ENCODE results near the gene SRI. TPM values are rescaled to one million over a fixed set of nuclear protein-coding genes. Genes with fewer than 3 reads are reported as not detected.

The SRI gene
- total RNA-seq, 2 experiments from 2014 or later, result 44.3 to 45.7 TPM

DNA sequence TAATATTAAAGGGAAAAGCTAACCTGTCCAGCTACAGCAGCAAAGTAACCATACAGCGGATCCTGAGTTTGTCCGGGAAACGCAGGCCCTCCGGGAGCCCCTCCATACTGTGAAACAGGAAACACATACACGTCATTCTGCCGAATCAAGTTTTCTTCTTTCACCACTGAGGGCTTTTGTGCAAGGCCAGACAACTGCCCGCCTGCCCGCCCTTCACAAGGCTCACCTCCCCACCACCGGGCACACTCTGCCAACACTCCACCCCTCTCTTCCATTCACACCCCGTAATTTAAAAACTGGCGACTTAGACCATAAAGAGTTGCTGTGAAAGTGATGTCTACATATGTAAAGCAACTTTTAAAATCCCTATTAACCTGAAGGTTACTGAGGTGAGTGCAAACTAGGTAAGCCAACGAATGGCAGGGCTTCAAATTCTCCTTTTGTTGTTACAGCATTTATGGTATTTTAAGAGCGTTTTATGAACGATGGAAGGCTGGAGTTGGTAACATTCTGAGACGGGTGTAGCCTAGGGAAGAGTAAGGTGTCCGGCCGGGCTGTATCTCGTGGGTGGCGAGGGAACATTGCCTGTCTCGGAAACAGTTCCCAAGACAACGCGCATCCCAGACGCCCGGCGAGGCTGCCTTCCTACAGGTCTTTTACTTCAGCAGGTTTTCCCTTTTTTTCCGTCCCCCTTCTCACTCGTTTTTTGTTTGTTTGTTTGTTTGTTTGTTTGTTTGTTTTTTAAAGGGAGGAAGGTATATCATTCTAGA is 817 bp downstream of the SRI start:
- Histone ChIP-seq H3K4me3 (ENCODE audit: low read length) (peak overlapping the region; percentile 74), H3K9me3 (ENCODE audit: control insufficient read depth in 1 of 2, insufficient read depth in 1 of 2, low read length in 2 of 2) (no peaks in the 10 kb centered on the region), H3K36me3 (ENCODE audit: insufficient read depth, low read length) (peaks cover 32% of the 10 kb centered on the region), H3K27me3 (ENCODE audit: control insufficient read depth in 1 of 2, insufficient read depth in 2 of 2, low read length in 2 of 2) (no peaks in the 10 kb centered on the region), H3K27ac (ENCODE audit: low read depth in 1 of 2, low read length in 2 of 2) (peak overlapping the region; percentile 58 to 69), H3K4me1 (ENCODE audit: insufficient read depth, low read length) (peaks cover 24% of the 10 kb centered on the region)
- peaks cover 47% of the 10 kb centered on the region for H3K4me1 Mint-ChIP-seq (ENCODE audit: low read depth)
- H3K36me3 Mint-ChIP-seq (ENCODE audit: low read depth), result peaks cover 42% of the 10 kb centered on the region
- intact Hi-C loops (cut with DNase I, micrococcal nuclease), result loop anchor here in 1 of 2 experiments (5.0 to 10.0 kb wide), 2 partner anchors 284 to 347 kb away; partner anchors contain the start of gene ADAM22
- H3K4me3 Mint-ChIP-seq, result peak overlapping the region; percentile 99
- peak overlapping the region; percentile 81 for H3K27ac Mint-ChIP-seq
- H3K27me3 Mint-ChIP-seq, result no peaks in the 10 kb centered on the region
- POLR2A ChIA-PET, result interaction anchor here (0.6 kb wide), 3 partner anchors 12 to 1389 kb away, joined by 3 to 5 read pairs (median 4); no protein-coding TSS in a partner anchor
- CTCF ChIA-PET, result no interaction called here
- TF ChIP-seq CTCF (IDR thresholded peaks at IDR 0.05), result no peak
- no peaks in the 10 kb centered on the region for H3K9me3 Mint-ChIP-seq
- ATAC-seq (ENCODE audit: poor library complexity) (no peak), DNase-seq (peak in 8 of 14 experiments; percentile 11 to 63 (median 31))

DNA sequence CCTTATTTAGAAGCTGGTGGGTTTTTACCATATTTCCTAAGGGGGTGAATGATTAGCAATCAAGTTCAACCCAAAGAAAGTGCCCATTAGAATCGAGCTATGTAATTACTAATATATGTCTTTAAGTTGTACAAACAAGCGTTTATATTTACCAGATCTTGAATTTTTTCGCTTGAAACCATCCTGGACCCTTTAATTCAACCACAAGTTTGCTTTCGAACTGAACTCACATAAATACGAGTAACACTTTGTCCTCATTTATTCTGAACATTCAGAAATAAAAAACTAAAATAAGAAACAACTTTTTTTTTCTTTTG is 1.5 kb downstream of the SRI start:
- intact Hi-C loops (cut with DNase I, micrococcal nuclease), result loop anchor here in 1 of 2 experiments (5.0 to 10.0 kb wide), 2 partner anchors 284 to 346 kb away; partner anchors contain the start of gene ADAM22
- ChIA-PET POLR2A (interaction anchor here (0.6 kb wide), 3 partner anchors 11 to 1390 kb away, joined by 3 to 5 read pairs (median 4); no protein-coding TSS in a partner anchor), CTCF (no interaction called here)
- peak overlapping the region; percentile 74 for H3K4me3 ChIP-seq (ENCODE audit: low read length)
- Mint-ChIP-seq H3K27ac (peak overlapping the region; percentile 81), H3K9me3 (no peaks in the 10 kb centered on the region), H3K36me3 (ENCODE audit: low read depth) (peaks cover 49% of the 10 kb centered on the region), H3K4me3 (peak overlapping the region; percentile 99), H3K27me3 (no peaks in the 10 kb centered on the region), H3K4me1 (ENCODE audit: low read depth) (peaks cover 49% of the 10 kb centered on the region)
- H3K27ac ChIP-seq (ENCODE audit: low read depth in 1 of 2, low read length in 2 of 2), result peak overlapping the region; percentile 58 to 69
- no peaks in the 10 kb centered on the region for H3K27me3 ChIP-seq (ENCODE audit: control insufficient read depth in 1 of 2, insufficient read depth in 2 of 2, low read length in 2 of 2)
- peaks cover 24% of the 10 kb centered on the region for H3K4me1 ChIP-seq (ENCODE audit: insufficient read depth, low read length)
- ATAC-seq (ENCODE audit: poor library complexity), result no peak
- TF ChIP-seq CTCF (IDR thresholded peaks at IDR 0.05), result no peak
- DNase-seq, result no peak
- no peaks in the 10 kb centered on the region for H3K9me3 ChIP-seq (ENCODE audit: control insufficient read depth in 1 of 2, insufficient read depth in 1 of 2, low read length in 2 of 2)
- H3K36me3 ChIP-seq (ENCODE audit: insufficient read depth, low read length), result peaks cover 37% of the 10 kb centered on the region

GRCh38 chr7:88217675-88218428 is 2.0 kb downstream of the SRI start:
- DNase-seq, result peak in 4 of 14 experiments; percentile 11 to 47 (median 42)
- no peaks in the 10 kb centered on the region for H3K27me3 ChIP-seq (ENCODE audit: control insufficient read depth in 1 of 2, insufficient read depth in 2 of 2, low read length in 2 of 2)
- peak overlapping the region in 1 of 2 donors; percentile 69 for H3K27ac ChIP-seq (ENCODE audit: low read depth in 1 of 2, low read length in 2 of 2)
- H3K4me3 ChIP-seq (ENCODE audit: low read length), result peak overlapping the region; percentile 74
- peak overlapping the region; percentile 81 for H3K27ac Mint-ChIP-seq
- POLR2A ChIA-PET, result interaction anchor here (0.6 to 1.4 kb wide), 4 partner anchors 11 to 1390 kb away, joined by 3 to 5 read pairs (median 4); partner anchors contain the start of gene ABCB1
- no peak for TF ChIP-seq CTCF (IDR thresholded peaks at IDR 0.05)
- peaks cover 24% of the 10 kb centered on the region for H3K4me1 ChIP-seq (ENCODE audit: insufficient read depth, low read length)
- H3K4me1 Mint-ChIP-seq (ENCODE audit: low read depth), result peaks cover 49% of the 10 kb centered on the region
- H3K4me3 Mint-ChIP-seq, result peak overlapping the region; percentile 99
- CTCF ChIA-PET, result no interaction called here
- H3K9me3 Mint-ChIP-seq, result no peaks in the 10 kb centered on the region
- H3K27me3 Mint-ChIP-seq, result no peaks in the 10 kb centered on the region
- intact Hi-C loops (cut with DNase I, micrococcal nuclease), result loop anchor here in 1 of 2 experiments (5.0 to 10.0 kb wide), 2 partner anchors 283 to 346 kb away; partner anchors contain the start of gene ADAM22
- H3K36me3 Mint-ChIP-seq (ENCODE audit: low read depth), result peaks cover 54% of the 10 kb centered on the region
- no peak for ATAC-seq (ENCODE audit: poor library complexity)
- no peaks in the 10 kb centered on the region for H3K9me3 ChIP-seq (ENCODE audit: control insufficient read depth in 1 of 2, insufficient read depth in 1 of 2, low read length in 2 of 2)
- peaks cover 43% of the 10 kb centered on the region for H3K36me3 ChIP-seq (ENCODE audit: insufficient read depth, low read length)
